Neuronal stem cell (in vitro differentiated cells): Measurements from ENCODE around the gene SLC9A8.

Experiments used
- DNase-seq: peaks from one replicate; pipeline ENCODE4 v3.0.0-alpha.2; 2013; ENCODE audit warnings: low spot score
- H2AFZ ChIP-seq: one replicate; pipeline ENCODE4 v1.6.1; 2013; ENCODE audit warnings: mild to moderate bottlenecking, low read length, inconsistent platforms
- H2AK5ac ChIP-seq: 2 replicates; pipeline ENCODE4 v1.6.1; 2013; ENCODE audit warnings: low read depth, mild to moderate bottlenecking, inconsistent platforms, low read length, moderate library complexity, mixed read lengths
- H2BK120ac ChIP-seq: 2 replicates; pipeline ENCODE4 v1.6.1; 2013; ENCODE audit warnings: low read depth, mild to moderate bottlenecking, inconsistent platforms, low read length, moderate library complexity, mixed read lengths
- H2BK12ac ChIP-seq: one replicate; pipeline ENCODE4 v1.6.1; 2013; ENCODE audit warnings: low read length, inconsistent platforms
- H2BK15ac ChIP-seq: 2 replicates; pipeline ENCODE4 v1.6.1; 2013; ENCODE audit warnings: mild to moderate bottlenecking, low read length, inconsistent platforms, mixed read lengths
- H2BK5ac ChIP-seq: one replicate; pipeline ENCODE4 v1.6.1; 2013; ENCODE audit warnings: inconsistent platforms, mild to moderate bottlenecking, low read length, moderate library complexity
- H3K14ac ChIP-seq: one replicate; pipeline ENCODE4 v1.6.1; 2013; ENCODE audit warnings: low read length, inconsistent platforms
- H3K18ac ChIP-seq: 2 replicates; pipeline ENCODE4 v1.6.1; 2013; ENCODE audit warnings: low read length, inconsistent platforms
- H3K23ac ChIP-seq: 2 replicates; pipeline ENCODE4 v1.6.1; 2013; ENCODE audit warnings: low read depth, mild to moderate bottlenecking, mixed read lengths, low read length, inconsistent platforms; ENCODE audit not compliant: poor library complexity
- H3K27ac ChIP-seq: replicated peaks from 3 replicates; pipeline ENCODE4 v1.5.1; 2013; ENCODE audit warnings: low read length, inconsistent platforms
- H3K27me3 ChIP-seq, 3 experiments: 2 replicates each; pipeline ENCODE4 v1.6.1; 2013; ENCODE audit warnings: low read length in 3 of 3, mild to moderate bottlenecking in 2 of 3, inconsistent platforms in 1 of 3, low read depth in 1 of 3, mixed read lengths in 1 of 3, moderate library complexity in 1 of 3; ENCODE audit not compliant: control insufficient read depth in 3 of 3, insufficient read depth in 3 of 3
- H3K36me3 ChIP-seq, 2 donors: replicated peaks in 1 of 2; 2 replicates each; pipeline ENCODE4 v1.6.1; 2013; ENCODE audit warnings: low read length in 2 of 2; ENCODE audit not compliant: control insufficient read depth in 2 of 2, insufficient read depth in 2 of 2
- H3K4ac ChIP-seq: 2 replicates; pipeline ENCODE4 v1.6.1; 2013; ENCODE audit warnings: inconsistent platforms, mild to moderate bottlenecking, low read length, moderate library complexity
- H3K4me1 ChIP-seq, 2 donors: 1 replicate in 1 of 2; 2 replicates in 1 of 2; pipeline ENCODE4 v1.6.1; 2013; ENCODE audit warnings: low read length in 2 of 2, low read depth in 1 of 2; ENCODE audit not compliant: control insufficient read depth in 2 of 2, insufficient read depth in 1 of 2
- H3K4me2 ChIP-seq: one replicate; pipeline ENCODE4 v1.6.1; 2013; ENCODE audit warnings: mild to moderate bottlenecking, low read length, inconsistent platforms; ENCODE audit not compliant: insufficient read depth, poor library complexity, severe bottlenecking
- H3K4me3 ChIP-seq, 2 donors: 2 replicates each; pipeline ENCODE4 v1.5.1; 2013; ENCODE audit warnings: low read length in 2 of 2, mild to moderate bottlenecking in 2 of 2, inconsistent platforms in 1 of 2, moderate library complexity in 1 of 2
- H3K79me1 ChIP-seq: one replicate; pipeline ENCODE4 v1.6.1; 2013; ENCODE audit warnings: low read depth, mild to moderate bottlenecking, inconsistent platforms, low read length, moderate library complexity
- H3K9ac ChIP-seq: one replicate; pipeline ENCODE4 v1.6.1; 2013; ENCODE audit warnings: mild to moderate bottlenecking, low read depth, low read length, inconsistent platforms; ENCODE audit not compliant: poor library complexity
- H3K9me3 ChIP-seq, 2 donors: replicated peaks in 1 of 2; 2 replicates each; pipeline versions ENCODE3 to v1.6.1; 2013; ENCODE audit warnings: low read length in 2 of 2, mild to moderate bottlenecking in 2 of 2, inconsistent platforms in 1 of 2, low read depth in 1 of 2, mixed read lengths in 1 of 2, moderate library complexity in 1 of 2; ENCODE audit not compliant: control insufficient read depth in 2 of 2, insufficient read depth in 1 of 2
- H4K8ac ChIP-seq: one replicate; pipeline ENCODE4 v1.6.1; 2013; ENCODE audit warnings: low read depth, mild to moderate bottlenecking, inconsistent platforms, low read length, moderate library complexity
- H4K91ac ChIP-seq: one replicate; pipeline ENCODE4 v1.6.1; 2013; ENCODE audit warnings: low read length, low read depth, mild to moderate bottlenecking, inconsistent platforms; ENCODE audit not compliant: poor library complexity
- WGBS, 2 donors: extraction: QIAGEN DNeasy Blood & Tissue Kit; methylation state at CpG; one replicate each; pipeline ENCODE4 v1.1.7; 2013; ENCODE audit warnings: missing lambda C conversion rate in 2 of 2, mixed read lengths in 1 of 2; ENCODE audit not compliant: insufficient read length in 2 of 2, insufficient replicate concordance in 1 of 2; ENCODE audit errors: extremely low coverage in 2 of 2; 5-methylcytosine and 5-hydroxymethylcytosine counted together

The SLC9A8 gene

GRCh38 chr20:49831022-49831769, 18.6 kb downstream of the SLC9A8 start:
- Histone ChIP-seq H3K79me1 (peaks cover 2% of the 10 kb centered on the region), H2AK5ac (peak overlapping the region; percentile 77), H3K9ac (no peak overlapping the region), H3K4me2 (no peak overlapping the region), H2AFZ (no peak overlapping the region), H3K27ac (no peak overlapping the region), H3K14ac (peak overlapping the region; percentile 17), H2BK15ac (peak overlapping the region; percentile 49), H2BK120ac (no peak overlapping the region), H2BK5ac (peak overlapping the region; percentile 39), H3K4me1 (peaks cover 6 to 10% of the 10 kb centered on the region in 2 donors), H3K27me3 (no peaks in the 10 kb centered on the region), H3K18ac (peak overlapping the region; percentile 35), H3K23ac (peak overlapping the region; percentile 55), H4K8ac (peak overlapping the region; percentile 86), H3K4ac (no peak overlapping the region), H3K9me3 (peaks cover 0 to 4% of the 10 kb centered on the region in 2 donors), H4K91ac (no peak overlapping the region), H3K36me3 (peaks cover 0 to 48% of the 10 kb centered on the region in 2 donors), H2BK12ac (no peak overlapping the region), H3K4me3 (no peak overlapping the region)
- no CpG with 5 or more reads among the region's 11 CpGs for WGBS, 2 donors
- DNase-seq: no peak

- no peak overlapping the region for H3K14ac ChIP-seq
- peaks cover 0 to 44% of the 10 kb centered on the region in 2 donors for H3K36me3 ChIP-seq
- H3K23ac ChIP-seq: no peak overlapping the region
- H3K4me1 ChIP-seq: peaks cover 6 to 10% of the 10 kb centered on the region in 2 donors
- no peak overlapping the region for H2BK15ac ChIP-seq
- WGBS, 2 donors: no CpG with 5 or more reads among the region's 12 CpGs
- H4K8ac ChIP-seq: no peak overlapping the region
- H3K18ac ChIP-seq: peak overlapping the region; percentile 15
- no peak overlapping the region for H2AFZ ChIP-seq
- no peak overlapping the region for H3K9ac ChIP-seq
- peaks cover 2% of the 10 kb centered on the region for H3K79me1 ChIP-seq
- H3K27me3 ChIP-seq: no peaks in the 10 kb centered on the region
- H2BK120ac ChIP-seq: no peak overlapping the region
- peak overlapping the region; percentile 1 for H2BK5ac ChIP-seq
- H4K91ac ChIP-seq: no peak overlapping the region
- no peak overlapping the region for H2BK12ac ChIP-seq
- no peak overlapping the region for H3K4me2 ChIP-seq
- H3K4ac ChIP-seq: no peak overlapping the region
- H2AK5ac ChIP-seq: peak overlapping the region; percentile 77
- no peak overlapping the region for H3K27ac ChIP-seq
- H3K9me3 ChIP-seq: peaks cover 0 to 4% of the 10 kb centered on the region in 2 donors
- no peak overlapping the region for H3K4me3 ChIP-seq
- DNase-seq: no peak
Measured at GRCh38 chr20:49831770-49832631, 19.4 kb downstream of the SLC9A8 start.

GRCh38 chr20:49832632-49833327, 20.2 kb downstream of the SLC9A8 start:
- Histone ChIP-seq H2AK5ac (no peak overlapping the region), H3K27ac (peak overlapping the region; percentile 49), H2BK15ac (no peak overlapping the region), H3K27me3 (no peaks in the 10 kb centered on the region), H3K79me1 (peaks cover 2% of the 10 kb centered on the region), H4K8ac (no peak overlapping the region), H3K4me3 (no peak overlapping the region), H3K9me3 (peaks cover 0 to 4% of the 10 kb centered on the region in 2 donors), H3K9ac (no peak overlapping the region), H2BK12ac (no peak overlapping the region), H2BK120ac (no peak overlapping the region), H3K23ac (no peak overlapping the region), H3K4me2 (no peak overlapping the region), H3K14ac (no peak overlapping the region), H3K36me3 (peaks cover 0 to 36% of the 10 kb centered on the region in 2 donors), H3K18ac (no peak overlapping the region), H2AFZ (no peak overlapping the region), H3K4ac (no peak overlapping the region), H3K4me1 (peaks cover 6 to 10% of the 10 kb centered on the region in 2 donors), H2BK5ac (no peak overlapping the region), H4K91ac (no peak overlapping the region)
- WGBS, 2 donors: no CpG with 5 or more reads among the region's 13 CpGs
- no peak for DNase-seq
